Kasumi-1 (cell line): Measurements from ENCODE around the gene MLKL.
A peak's percentile ranks its signal among the peaks of the same experiment; 100 is the strongest.
"Not testable (repeated sequence)": the region's sequence is repeated elsewhere in the genome, so short reads cannot be mapped to it uniquely, and the experiment has no call there.

Experiments
- DNase-seq, 2 experiments: peaks; one replicate each; lab custom pipeline; 2025; lab: John Stamatoyannopoulos, UW

The MLKL gene

DNA sequence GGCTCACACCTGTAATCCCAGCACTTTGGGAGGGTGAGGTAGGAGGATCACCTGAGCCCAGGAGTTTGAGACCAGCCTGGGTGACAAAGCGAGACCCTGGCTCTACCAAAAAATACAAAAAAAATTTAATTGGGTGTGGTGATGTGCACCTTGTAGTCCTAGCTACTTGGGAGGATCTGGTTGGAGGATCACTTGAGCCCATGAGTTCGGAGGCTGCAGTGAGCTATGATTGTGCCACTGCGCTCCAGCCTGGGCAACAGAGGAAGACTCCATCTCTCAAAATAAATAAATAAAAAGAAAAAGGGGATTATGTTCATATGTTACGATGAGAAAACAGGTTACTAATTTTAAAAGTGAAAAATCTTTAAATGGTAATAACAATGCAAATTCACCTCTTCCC is 996 bp downstream of the MLKL start:
- no peak for DNase-seq

GRCh38 chr16:74698222-74698621 is 2.4 kb downstream of the MLKL start:
- DNase-seq: no peak

DNA sequence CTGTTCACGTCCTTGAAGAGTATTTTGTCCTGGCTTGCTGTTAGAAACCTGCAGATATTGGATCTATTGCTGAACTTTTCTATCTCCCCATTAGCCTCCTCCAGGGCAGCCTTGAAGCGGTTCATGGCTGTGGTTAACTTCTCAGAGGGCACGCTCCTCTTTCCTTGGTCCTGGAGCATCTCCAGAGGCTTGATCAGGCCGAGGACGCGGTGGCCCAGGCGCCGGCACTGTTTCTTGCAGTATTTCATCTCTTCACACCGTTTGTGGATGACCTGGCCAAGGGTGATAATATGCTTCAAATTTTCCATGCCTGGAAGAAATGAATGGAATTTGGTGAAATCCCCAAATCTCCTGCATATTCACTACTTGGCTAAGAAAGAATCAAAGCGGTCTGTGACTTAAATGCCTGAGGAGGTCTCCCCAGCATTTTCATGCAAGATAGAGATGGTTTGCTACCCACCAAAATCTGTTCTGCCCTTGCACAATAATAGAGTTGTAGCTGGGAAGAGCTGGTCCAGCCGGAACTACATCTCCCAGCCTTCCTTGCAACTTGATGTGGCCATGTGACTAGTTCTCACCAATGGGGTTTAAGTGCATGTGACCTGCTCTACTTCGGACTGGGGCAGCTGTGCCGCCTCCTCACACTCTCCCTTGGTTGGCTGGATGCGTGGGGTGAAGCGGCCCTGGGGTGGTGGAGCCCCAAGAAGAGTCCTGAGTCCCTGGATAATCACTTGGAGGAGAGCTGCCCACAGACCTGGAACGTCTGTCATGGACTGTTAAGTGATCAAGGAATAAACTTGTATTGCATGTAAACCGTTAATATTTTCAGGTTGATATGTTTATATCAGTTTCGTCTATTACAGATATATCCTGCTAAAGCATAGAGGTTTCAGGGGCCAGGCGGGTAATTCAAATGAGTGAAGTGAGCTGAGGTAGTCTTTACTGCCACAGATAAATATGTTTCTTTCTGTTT is 4.9 kb downstream of the MLKL start:
- DNase-seq: peak; percentile 96

DNA sequence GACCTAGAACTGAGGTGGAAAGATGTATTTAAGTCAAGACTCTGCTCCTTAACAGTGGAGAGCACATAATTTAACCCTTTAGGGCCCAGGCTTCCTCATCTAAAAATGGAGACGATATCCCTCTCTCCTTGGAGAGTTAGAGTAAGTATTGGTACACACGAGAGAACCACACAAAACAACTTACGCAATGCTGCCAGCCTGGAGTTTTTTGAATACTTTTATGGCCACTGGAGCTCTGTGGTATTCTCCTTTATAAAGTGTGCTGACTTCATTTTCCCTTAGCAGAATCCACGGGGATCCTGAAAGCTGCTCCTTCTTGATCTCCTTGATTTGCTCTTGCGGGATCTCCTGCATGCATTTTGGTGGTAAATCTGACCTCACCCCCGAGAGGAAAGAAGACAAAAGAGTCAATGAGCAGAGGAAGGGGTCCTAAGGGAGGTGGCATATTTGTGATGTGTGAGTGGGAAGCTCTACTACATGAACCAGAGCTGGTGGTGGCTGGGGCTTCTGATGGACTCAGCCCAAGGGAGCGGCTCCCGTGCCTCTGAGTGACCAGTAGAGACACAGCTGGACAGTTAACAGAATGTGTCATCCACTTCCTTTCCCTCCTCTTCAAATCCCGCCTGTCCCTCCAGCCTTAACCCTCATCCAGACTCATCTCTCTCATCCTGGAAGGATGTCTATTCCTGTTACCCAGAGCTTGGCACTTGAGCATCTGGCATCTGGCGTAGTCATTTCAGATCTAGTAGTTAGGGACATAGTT is 9.4 kb downstream of the MLKL start:
- DNase-seq: no peak

GRCh38 chr16:74682556-74682955 is 18.1 kb downstream of the MLKL start:
- no peak for DNase-seq

GRCh38 chr16:74680681-74681080 is 20.0 kb downstream of the MLKL start:
- DNase-seq: no peak

GRCh38 chr16:74679983-74680382 is 20.7 kb downstream of the MLKL start:
- no peak for DNase-seq

DNA sequence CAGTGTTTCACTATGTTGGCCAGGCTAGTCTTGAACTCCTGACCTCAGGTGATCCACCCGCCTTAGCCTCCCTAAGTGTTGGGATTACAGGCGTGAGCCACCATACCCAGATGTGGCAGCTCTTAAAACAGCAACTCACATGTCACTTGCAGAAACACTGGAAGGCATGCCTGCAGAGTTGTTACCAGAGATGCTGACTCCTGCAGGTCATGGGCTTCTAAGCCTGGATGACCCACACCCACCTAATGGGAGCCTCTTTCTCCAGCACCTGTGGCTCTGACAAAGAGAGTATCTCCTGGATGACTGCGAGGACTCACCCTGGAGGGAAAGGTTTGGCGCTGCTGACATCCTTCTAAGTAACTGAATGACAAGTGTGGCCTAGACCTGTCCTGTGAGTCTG is 22.8 kb downstream of the MLKL start:
- DNase-seq: no peak

DNA sequence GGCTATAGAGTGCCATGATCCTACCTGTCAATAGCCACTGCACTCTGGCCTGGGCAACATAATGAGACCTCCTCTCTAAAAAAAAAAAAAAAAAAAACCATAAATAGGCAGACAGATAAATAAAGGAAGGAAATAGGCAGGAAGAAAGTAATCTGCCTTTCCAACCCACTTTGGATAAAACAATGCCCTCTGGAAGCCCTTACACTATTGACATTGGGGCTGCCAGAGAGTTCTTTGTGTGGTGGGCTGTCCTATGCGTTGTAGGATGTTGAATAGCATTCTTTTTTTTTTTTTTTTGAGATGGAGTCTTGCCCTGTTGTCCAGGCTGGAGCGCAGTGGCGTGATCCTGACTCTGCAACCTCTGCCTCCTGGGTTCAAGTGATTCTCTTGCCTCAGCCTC is 26.8 kb downstream of the MLKL start:
- DNase-seq: no peak

DNA sequence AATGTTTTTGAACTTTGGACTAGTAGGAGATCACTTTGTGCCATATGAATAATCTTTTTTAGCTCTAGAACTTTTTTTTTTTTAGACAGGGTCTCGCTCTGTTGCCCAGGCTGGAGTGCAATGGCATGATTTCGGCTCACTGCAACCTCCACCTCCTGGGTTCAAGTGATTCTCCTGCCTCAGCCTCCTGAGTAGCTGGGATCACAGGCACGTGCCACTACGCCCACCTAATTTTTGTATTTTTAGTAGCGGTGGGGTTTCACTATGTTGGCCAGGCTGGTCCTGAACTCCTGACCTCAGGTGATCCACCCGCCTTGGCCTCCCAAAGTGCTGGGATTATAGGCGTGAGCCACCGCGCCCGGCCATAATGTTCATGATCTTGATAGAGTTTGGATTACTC is 31.8 kb downstream of the MLKL start:
- DNase-seq: not testable (repeated sequence)

GRCh38 chr16:74667255-74667700 is 33.4 kb downstream of the MLKL start:
- peak; percentile 51 to 74 for DNase-seq

- peak; percentile 99 for DNase-seq
Observed at GRCh38 chr16:74666425-74667254, 34.0 kb downstream of the MLKL start, which contains the start of gene RFWD3. Gene RFWD3 (minus strand): TSS chr16:74666877. CDS start chr16:74661449, 5,428 bp downstream.

- no peak for DNase-seq
Observed at GRCh38 chr16:74666010-74666421, 34.6 kb downstream of the MLKL start.

DNA sequence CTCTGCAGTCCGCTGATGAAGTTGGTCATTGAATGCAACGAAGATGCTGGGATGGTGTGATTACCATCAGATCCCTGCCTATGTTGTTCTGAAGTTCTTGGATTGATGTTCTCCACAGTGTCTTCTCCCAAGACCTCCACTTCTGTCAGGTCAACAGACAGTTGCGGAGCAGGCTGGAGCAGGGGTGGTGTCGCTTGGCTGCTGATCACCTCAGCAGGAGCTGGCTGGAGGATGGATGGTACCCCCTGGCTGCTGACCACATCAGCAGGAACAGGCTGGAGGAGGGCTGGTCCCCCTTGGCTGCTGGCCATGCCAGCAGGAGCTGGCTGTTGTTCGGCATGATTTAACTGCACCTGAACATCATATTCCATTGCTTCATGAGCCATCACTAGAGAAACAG is 39.6 kb downstream of the MLKL start:
- no peak for DNase-seq

DNA sequence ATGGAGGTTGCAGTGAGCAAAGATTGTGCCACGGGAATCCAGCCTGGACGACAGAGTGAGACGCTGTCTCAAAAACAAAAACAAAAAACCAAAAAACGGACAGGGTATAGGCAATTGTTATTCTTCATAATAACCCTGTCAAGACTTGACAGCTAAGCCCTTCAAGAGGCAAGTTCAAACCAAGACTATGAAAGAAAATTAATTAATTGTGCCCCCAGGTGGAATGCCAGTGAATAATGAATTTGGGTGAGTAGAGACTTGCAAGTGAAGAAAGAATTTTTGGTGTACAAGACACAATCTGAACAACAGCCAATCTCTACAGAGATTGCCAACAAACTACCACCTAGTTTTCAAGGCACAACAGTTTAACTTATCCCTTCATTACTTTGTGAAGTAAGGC is 40.3 kb downstream of the MLKL start:
- no peak for DNase-seq

GRCh38 chr16:74659041-74659440 is 41.6 kb downstream of the MLKL start:
- DNase-seq: no peak

- DNase-seq: peak in 1 of 2 experiments; percentile 4
Observed at GRCh38 chr16:74657870-74658642, 42.6 kb downstream of the MLKL start.

- DNase-seq: no peak
Observed at GRCh38 chr16:74654536-74655050, 46.1 kb downstream of the MLKL start.

GRCh38 chr16:74652883-74653282 is 47.8 kb downstream of the MLKL start:
- not testable (repeated sequence) for DNase-seq

DNA sequence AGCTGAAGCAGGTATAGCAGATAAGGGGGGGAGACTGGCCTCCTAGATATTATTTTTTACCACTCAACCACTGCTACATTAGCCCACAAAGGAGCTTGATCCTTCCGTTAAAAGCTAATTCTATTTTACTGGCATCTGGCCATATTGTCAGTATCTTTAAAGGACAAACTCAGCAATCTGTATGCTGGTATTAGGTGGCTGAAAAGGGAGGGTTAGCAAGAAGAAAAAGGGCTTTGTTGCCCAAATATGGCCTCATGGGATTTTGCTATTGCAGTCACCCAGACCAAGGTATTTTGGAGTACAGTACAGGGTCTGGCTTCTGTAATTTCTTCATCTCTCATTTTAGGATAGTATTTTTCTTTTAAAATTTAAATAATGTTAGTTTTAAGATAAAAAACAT is 48.4 kb downstream of the MLKL start:
- DNase-seq: no peak

GRCh38 chr16:74651841-74652240 is 48.8 kb downstream of the MLKL start:
- DNase-seq: no peak
